GM19395 (cell line): ENCODE measurements around the gene ECSCR.
"Not testable (repeated sequence)": the region's sequence is repeated elsewhere in the genome, so short reads cannot be mapped to it uniquely, and the experiment has no call there.

Experiments
- ATAC-seq: cut with Tn5 transposase; IDR thresholded peaks from one replicate; pipeline ENCODE4 v1.9.1; 2021; ENCODE audit warnings: mild to moderate bottlenecking, moderate library complexity; ENCODE audit not compliant: unreplicated experiment

Gene ECSCR

DNA sequence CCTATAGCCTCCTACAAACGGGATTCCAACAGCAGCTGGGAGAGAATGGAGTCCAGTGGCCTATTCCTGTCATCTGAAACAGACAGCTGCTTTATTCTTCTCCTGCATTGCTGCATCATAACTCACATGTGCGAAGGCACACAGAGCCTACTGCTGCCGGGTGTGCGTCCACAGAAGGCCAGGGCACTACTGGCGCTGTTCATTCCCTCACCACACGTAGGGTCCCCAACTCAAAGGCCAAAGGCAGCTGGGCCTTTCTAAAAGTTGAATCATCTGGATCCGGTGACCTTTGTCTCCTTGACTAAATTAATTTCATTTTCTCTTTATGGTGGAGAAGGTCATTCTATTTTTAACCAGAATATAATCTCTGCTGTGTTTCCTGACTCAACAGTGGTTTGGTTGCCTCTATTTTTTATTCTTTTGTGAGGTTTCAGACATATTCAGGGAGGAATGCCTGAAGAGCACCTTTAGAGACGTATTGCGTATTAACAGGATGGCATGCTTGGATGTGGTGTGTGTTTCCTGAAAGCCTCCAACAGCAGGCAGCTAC lies 47.9 kb downstream of the ECSCR start:
- ATAC-seq = no peak

DNA sequence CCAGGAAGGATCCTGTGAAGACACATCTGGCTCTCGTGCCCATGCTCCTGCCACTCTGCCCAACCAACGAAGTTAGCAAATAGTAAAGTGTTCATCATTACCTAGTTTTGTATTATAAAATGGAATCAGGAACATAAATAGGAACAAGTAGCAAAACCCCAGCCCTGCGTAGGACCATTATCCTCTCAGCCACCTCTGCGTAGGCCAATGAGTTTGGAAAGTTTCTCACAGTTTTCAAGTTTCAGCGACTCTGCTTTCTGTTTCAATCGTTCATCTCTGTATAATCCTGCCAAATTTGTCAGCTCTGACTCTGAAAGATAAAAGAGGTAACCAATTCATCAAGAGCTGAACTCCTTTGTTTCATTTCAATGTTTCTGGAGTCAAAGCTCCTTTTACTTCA lies 48.6 kb downstream of the ECSCR start:
- ATAC-seq = no peak

DNA sequence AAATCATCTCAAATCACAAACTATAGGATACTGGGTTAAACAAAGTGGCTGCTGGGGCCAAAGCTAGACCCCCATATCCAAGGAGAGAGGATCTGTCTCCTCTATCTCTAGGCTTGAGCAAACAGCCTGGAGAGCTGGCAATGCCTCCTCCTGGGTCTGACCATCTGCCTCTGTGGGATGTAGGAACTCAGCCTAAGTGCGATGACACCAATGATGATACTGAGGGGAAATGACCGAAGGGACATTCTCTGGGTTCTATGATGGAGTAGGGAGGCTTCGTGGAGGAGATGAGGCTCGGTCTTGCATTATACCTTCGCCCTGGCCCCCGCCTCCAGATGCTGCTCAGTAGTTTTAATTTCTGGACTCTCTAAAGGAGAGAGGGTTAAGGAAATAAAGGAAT lies 49.4 kb downstream of the ECSCR start:
- no peak for ATAC-seq

DNA sequence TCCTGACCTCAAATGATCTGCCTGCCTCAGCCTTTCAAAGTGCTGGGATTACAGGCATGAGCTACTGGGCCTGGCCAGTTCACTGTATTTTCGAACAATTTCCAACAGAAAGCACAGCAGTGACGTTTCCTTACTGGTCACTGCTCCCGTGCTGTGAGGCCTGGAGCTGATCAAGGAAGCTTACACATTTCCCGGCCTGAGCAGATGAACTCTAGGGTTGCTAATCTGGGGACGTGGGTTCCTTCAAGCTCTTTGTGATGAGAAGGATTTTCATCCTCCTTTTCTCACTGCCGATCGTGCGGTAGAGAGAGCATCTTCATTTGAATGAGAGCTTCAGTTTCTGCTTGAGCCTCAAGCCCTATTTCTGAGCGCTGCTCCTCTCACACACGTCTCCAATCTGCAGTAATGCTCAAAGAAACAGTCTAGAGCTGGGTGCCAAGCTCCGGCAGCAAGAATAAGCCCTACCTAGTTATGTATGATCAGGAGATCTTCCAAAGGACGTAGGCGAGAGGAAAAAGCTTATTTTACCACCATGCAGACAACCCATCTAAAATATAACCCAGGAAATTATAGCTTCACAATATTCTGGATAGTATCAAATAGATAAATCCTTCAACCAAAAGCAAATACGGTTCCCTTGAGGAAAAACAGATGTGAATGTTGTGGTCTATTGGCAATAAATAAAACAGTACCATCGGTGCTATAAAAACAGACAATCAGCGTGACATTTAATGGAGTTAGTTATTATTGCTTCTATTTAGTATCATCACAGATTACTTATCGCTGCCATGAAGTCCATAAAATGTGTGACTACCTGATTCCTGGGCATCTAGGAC lies 51.3 kb downstream of the ECSCR start:
- ATAC-seq = no peak

DNA sequence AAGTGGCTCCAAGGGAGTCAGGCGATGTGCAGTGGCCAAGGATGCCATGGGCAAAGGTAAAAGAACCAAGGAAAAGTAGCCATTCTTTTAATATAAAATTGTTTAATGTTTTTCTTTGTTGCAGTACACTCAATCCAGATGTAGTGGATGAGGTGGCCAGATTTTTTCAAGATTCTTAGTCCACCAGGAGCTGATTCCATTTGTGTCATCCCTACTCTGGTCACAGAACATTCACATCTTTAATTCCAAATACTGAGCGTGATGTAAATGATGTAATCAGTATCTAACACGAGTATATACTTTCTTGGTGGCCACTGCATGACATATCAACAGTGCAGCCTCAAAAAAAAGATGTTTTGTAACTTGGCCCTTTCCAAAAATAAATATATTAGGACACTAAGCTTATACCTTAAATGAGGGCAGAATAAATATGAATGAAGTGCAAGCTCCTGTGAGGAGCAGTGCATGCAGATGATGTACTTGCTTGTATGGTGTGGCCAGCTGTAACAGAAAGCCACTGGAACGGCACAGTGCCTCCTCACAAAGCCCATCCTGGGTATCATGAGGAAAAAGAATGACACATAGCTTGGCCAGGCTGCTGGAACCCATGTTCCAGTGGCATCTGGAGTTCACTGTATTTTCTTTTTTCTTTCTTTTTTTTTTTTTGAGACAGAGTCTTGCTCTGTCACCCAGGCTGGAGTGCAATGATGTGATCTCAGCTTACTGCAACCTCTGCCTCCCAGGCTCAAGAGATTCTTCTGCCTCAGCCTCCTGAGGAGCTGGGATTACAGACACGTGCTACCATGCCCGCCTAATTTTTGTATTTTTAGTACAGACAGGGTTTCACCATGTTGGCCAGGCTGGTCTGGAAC lies 52.2 kb downstream of the ECSCR start:
- no peak for ATAC-seq

DNA sequence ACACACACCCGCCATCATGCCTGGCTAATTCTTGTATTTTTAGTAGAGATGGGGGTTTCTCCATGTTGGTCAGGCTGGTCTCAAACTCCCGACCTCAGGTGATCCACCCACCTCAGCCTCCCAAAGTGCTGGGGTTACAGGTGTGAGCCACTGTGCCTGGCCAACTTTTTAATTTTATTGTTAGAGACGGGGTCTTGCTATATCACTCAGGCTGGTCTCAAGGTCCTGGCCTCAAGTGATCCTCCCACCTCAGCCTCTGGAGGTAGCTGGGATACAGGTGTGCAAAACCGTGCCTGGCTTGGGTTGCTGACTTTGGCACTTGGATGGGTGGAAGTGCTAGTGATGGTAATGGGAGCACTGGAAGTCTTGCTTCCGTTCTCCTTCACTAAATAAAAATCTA lies 53.4 kb downstream of the ECSCR start:
- ATAC-seq = not testable (repeated sequence)

DNA sequence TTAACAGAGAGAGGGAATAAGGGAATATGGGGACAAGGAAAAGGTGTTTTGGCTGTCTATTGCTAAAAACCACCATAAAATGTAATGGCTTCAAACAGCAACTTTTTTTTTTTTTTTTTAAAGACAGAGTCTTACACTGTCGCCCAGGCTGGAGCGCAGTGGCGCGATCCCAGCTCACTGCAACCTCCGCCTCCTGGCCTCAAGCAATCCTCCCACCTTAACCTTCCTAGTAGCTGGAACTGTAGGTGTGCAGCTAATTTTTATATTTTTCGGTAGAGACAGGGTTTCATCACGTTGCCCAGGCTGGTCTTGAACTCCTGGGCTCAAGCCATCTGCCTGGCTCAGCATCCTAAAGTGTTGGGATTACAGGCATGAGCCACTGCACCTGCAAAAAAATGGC lies 54.4 kb downstream of the ECSCR start:
- ATAC-seq = no peak

DNA sequence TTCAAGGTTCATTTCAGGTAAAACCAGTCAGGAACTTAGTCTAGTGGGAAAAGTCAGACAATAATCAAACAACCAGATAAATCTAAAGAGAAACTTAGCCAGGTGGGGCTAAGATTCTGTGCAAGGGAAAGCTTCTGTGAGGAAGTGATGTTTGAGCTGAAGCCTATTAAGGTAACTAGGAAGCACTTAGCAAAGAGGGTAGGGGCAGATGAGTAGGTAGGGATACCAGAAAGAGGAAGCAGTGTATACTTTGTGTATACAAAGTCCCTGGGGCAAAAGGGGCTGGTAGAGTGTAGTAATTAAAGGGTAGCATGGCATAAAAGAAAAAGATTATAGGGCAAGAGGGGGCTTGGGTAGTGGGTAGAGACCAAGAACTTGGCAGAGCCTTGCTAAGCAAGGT lies 55.0 kb downstream of the ECSCR start:
- ATAC-seq = no peak

DNA sequence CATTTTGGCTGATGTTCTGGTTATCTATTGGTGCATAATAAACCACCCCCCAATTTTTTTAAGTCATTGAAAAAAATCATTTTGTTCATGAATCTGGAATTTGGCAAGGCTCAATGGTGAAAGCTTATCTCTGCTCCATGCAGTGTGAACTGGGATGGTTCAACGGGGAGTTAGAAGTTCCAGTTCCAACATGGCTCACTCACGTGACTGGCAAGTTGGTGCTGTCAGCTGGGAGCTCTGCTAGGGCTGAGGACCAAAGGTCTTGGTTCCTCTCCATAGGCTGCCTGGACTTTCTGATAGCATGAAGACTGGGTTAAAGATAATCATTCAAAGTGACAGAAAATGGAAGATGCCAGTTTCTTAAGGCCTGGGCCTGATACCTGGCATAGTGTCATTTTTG lies 55.6 kb downstream of the ECSCR start:
- ATAC-seq = no peak

DNA sequence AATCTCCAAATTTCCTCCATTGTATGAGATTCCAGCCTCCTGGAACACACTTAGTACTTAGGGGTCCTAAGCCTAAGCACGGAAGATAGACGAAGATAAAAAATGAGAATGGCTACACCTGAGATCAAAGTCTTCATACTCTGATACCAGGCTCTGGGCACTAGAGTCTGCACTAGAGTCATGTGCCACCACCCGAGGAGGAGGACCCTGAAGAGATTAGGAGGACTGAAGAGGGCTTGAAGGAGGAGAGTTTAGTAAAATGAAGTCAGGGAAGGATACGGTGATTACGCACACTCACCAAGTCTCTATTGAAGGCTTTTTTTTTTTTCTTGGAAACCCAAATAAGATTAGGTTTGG lies 58.1 kb downstream of the ECSCR start:
- no peak for ATAC-seq

DNA sequence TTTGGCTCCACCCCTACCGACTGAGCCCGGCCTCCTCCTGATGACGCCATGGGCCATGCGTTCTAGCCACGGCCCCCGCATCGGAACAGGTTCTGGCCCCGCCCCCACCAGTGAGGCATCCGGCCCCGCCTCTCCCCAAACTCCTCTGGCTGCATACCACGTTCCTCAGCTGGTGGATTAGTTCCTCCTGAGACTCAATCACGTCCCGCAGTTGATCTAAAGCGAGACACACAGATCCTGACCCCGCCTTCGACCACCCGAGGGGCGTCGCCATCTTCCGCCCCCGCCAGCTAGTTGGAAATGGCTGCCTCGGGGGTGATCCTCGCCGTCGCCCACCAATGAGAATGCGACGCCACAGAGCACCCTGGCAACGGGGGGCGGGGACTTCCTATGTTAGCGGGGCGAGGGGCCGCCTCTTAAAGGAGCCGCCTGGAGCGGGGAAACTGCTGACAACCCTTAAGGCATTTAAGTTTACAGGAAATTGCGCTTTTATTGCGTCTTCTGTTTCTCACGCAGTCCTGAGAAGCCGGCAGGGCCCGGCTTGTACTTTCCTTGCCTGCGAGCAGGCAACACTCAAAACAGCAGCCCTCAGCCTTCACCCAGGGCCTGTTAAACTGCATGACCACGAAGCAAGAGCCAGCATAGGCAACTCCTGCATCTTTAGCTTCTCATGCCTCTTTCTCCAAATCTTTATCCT lies 58.6 kb downstream of the ECSCR start, which contains the start of gene SPATA24:
TSS of gene SPATA24 (minus strand) at position 303 of the 697 bp plus-strand sequence. CDS start at position 274, 29 bp downstream.
- ATAC-seq = peak; percentile 82

DNA sequence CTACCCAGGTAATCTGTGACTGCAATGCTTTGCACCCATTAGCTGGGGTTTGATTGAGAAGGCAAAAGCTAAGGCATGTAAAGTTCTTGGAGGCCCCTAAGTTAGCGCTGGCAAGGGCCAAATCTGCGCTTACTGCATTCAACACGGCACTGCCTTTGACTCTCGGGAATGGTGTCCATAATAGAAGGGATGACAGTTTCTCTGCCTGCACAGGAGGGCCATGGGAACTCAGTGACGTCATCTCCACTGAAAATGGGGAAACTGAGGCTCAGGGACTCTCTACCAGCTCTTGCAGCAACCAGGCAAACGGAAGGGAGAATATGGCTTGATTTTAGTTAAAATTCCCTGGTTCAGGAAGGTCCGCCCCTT lies 59.1 kb downstream of the ECSCR start:
- ATAC-seq = no peak

DNA sequence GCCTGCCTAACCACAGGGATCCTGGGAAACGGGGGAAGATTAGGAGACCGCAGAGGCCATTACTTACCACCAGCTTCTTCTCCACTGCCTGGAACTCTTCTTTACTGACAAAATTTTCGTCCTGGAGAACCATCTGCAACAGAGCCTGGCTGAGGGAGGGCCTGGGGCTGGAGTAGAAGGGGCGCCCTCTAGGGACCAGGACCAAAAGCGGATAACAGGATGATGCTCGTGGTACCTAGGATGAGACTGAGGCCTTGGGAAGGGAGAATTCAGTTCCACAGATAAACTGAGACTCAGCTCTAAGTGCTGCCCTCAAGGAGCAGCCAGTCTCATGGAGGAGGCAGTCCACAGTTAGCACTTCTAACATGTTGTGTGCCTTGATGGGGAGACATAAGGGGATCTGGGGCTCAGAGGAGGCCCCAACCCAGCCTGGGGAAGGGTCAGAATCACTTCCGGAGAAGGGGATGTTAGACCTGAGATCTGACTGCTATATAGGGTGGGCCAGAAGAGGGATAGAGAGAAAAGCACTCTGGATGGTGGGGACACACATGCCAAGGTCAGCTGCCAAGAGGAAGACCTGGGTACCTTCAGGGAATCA lies 59.9 kb downstream of the ECSCR start:
- ATAC-seq = no peak

DNA sequence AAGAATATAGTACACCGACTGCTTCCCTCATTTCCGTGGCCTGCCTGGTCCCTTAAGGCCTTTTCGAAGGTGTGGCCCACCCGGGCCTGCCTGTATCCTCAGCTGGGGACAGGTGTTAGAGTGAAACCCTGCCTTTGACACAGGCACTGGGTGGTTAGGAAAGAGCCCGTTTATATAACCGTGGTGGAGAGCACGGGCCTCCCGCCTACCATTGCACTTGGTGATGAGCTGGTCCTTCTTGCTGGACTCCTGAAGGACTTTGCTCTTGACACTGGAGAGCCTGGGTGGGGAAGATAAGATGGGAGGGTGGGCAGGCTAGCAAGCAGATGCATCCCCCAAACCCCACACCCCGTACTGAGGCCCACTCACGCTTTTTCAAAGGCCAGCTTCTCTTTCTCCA lies 61.0 kb downstream of the ECSCR start:
- no peak for ATAC-seq

DNA sequence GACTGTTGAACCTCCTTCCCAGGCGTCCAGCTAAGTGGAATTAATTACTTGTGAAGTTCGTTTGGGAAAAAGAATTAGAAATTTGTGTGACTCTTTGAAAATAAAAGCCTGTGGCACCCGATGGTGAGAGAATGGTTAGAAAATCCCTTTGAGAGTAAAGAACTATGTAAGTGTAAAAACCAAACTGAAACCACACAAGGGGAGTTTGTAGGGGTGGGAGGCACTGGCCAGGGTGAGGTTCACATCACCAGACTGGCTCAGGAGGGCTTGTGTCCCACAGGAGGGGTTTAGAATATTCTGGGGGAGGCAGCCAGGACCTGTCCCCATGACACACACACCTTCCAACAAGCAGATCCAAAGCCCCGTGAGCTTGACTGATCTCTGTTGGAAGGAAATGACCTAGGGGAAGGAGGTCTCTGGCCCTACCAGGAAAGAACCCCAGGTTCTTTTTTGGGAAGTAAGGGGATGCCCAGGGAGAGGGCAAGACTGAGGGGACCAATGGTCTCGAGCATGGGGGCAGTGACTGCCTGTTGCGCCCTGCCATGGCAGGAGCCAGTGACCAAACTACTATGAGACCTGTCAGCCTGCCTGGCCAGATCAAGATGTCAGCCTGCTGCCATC lies 62.9 kb downstream of the ECSCR start:
- ATAC-seq = no peak
